PFSK-1 (cell line): ENCODE data around the gene PHC1.

Source experiments
- POLR2AphosphoS5 ChIP-seq: IDR thresholded peaks from 2 replicates; pipeline ENCODE4 v1.6.1; 2012; ENCODE audit warnings: low read depth, mild to moderate bottlenecking, control low read depth, low read length, moderate library complexity
- SIN3A ChIP-seq: IDR thresholded peaks from 2 replicates; pipeline ENCODE4 v1.6.1; 2012; ENCODE audit warnings: mild to moderate bottlenecking, low read length, moderate library complexity, borderline replicate concordance; ENCODE audit not compliant: insufficient read depth
- TAF1 ChIP-seq: IDR thresholded peaks from 2 replicates; pipeline ENCODE4 v1.6.1; 2012; ENCODE audit warnings: low read length, control low read depth, borderline replicate concordance; ENCODE audit not compliant: insufficient read depth
- TF ChIP-seq, protein P1 (sequence below), 2 experiments: IDR thresholded peaks; 2 replicates each; pipeline versions ENCODE4 v1.6.1 to v1.8.0; 2011 to 2012; ENCODE audit warnings: low read depth in 2 of 2, low read length in 2 of 2, control low read depth in 1 of 2, inconsistent platforms in 1 of 2, mild to moderate bottlenecking in 1 of 2, moderate library complexity in 1 of 2; ENCODE audit not compliant: insufficient read depth in 1 of 2

DNA sequence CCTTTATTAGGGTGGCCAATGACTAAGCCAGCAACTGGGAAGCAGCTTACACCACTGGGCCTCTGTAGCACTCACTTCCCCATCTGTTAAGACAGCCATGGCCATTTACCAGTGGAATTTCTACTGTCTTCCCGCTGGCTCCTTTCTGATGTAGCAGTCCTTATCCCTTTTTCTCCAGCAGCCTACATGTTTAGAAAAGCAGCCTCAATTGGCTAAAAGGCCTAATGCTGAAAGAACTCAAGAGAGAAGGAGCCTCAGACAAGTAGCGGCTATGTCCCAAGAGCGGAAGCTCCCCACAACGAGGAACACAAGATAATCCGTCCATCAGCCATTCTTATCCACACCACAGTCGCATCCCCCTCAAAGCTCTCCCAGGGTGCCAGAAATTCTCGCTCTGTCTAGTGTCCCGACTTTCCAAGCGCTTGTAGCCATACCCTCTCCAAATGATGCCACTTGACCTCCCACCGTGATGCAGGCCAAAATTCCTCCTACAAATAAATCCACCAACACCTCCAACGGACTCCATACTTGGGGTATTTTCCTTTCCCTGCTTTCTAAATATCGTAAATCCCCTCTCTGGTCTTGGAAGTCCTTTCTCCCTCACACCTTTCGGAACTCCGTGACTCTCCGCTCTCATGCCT is 34.5 kb downstream of the PHC1 start:
- TF ChIP-seq POLR2AphosphoS5 (no peak), SIN3A (no peak), TAF1 (no peak)
- TF ChIP-seq, protein P1, sequence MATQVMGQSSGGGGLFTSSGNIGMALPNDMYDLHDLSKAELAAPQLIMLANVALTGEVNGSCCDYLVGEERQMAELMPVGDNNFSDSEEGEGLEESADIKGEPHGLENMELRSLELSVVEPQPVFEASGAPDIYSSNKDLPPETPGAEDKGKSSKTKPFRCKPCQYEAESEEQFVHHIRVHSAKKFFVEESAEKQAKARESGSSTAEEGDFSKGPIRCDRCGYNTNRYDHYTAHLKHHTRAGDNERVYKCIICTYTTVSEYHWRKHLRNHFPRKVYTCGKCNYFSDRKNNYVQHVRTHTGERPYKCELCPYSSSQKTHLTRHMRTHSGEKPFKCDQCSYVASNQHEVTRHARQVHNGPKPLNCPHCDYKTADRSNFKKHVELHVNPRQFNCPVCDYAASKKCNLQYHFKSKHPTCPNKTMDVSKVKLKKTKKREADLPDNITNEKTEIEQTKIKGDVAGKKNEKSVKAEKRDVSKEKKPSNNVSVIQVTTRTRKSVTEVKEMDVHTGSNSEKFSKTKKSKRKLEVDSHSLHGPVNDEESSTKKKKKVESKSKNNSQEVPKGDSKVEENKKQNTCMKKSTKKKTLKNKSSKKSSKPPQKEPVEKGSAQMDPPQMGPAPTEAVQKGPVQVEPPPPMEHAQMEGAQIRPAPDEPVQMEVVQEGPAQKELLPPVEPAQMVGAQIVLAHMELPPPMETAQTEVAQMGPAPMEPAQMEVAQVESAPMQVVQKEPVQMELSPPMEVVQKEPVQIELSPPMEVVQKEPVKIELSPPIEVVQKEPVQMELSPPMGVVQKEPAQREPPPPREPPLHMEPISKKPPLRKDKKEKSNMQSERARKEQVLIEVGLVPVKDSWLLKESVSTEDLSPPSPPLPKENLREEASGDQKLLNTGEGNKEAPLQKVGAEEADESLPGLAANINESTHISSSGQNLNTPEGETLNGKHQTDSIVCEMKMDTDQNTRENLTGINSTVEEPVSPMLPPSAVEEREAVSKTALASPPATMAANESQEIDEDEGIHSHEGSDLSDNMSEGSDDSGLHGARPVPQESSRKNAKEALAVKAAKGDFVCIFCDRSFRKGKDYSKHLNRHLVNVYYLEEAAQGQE (IDR thresholded peaks at IDR 0.05; ENCODE audit: insufficient read depth in 1 of 2, low read depth in 2 of 2, low read length in 2 of 2), result no peak
